DMS153 treated with DMSO at 0.1 percent for 48 hours (cell line): ENCODE measurements around the gene TMPRSS11F.
"Not testable (repeated sequence)": the region's sequence is repeated elsewhere in the genome, so short reads cannot be mapped to it uniquely, and the experiment has no call there.

Experiments used
- DNase-seq: peaks from one replicate; lab custom pipeline; 2025; ENCODE audit not compliant: unreplicated experiment; lab: John Stamatoyannopoulos, UW

TMPRSS11F gene

DNA sequence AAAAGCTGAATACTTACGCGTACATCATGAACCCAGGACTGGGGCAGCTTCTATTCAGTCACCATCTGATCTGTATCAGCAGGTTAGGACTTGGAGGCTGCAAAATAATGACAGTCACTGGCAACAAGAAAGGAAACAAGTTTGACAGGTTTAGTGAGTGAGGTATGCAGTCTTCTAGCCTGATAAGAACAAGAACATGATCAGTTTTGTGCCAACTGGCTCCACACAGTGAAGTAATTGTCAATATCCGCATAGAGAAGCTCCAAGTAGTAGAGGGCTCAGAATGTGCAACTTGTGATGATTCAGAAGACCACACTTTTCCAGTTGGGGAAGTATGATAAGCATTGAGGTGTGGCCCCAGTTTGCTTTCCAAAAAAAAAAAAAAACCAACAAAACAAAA, at the start of gene TMPRSS11F:
Gene TMPRSS11F, minus strand, starts transcription at position 77 of the 400 bp plus-strand sequence. Its CDS starts 49 bp downstream, at position 28.
- DNase-seq = no peak

DNA sequence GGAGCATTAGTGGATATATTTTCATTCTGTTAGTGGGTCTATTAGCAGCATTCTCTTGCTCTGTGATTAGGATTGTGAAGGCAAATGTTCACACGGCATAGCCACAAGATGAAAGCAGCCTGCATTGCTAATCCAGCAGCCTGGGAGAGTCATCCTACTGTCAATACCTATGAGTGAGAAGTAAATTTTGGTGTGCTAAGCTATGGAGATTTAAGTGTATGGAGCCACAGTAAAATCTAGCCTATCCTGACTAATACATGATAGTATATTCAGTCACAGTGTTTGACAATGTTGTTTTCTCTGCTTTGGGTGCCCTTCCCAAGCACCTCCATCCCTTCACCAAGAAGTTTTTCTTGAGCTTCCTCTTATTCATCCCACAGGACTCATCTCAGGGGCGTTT, 47.2 kb upstream of the TMPRSS11F start:
- DNase-seq = no peak

DNA sequence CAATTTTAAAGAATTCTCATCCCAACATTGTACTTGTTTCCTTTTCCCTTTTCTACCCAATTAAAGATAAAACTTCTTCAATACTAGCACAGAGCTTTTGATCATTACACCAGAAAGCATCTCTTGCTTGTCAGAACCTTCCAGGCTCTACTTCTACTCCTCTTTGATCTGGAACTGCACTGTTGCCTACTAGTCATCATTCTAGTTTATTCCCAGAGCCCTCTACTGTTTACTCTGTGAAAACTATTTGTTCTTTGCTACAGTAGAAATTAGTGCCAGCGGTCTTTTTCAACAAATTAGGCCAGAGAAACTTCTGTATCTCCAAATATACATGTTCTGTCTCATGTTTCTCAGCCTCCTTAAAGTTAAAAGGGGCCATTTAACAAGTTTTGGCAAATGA, 46.8 kb upstream of the TMPRSS11F start:
- no peak for DNase-seq

DNA sequence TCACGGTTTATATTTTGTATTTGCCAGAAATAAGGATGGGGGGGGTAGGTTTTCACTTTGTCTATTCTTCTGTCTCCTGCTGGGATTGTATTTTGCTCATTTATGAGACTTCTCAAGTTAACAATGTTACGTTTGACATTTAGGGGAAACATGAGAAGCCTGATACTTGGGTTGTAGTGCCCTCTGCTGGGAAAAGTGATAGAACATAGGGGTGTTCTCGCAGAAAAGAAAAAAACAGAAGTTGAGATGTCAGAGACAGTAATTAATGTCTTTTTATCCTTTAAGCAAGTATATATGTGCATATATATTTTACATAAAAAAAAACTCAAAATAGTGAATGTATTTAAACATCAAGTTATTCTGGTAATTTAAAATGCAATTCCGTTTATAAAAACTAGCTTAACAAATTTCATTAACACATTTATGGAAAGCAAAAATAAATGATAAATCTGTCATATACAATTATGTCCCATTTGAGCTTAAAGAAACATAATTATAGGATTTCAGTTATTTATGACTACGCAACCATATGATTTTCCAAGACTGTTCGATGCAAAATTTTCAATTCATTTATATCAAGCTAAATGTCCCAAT, 46.0 kb upstream of the TMPRSS11F start:
- DNase-seq = peak; percentile 54

DNA sequence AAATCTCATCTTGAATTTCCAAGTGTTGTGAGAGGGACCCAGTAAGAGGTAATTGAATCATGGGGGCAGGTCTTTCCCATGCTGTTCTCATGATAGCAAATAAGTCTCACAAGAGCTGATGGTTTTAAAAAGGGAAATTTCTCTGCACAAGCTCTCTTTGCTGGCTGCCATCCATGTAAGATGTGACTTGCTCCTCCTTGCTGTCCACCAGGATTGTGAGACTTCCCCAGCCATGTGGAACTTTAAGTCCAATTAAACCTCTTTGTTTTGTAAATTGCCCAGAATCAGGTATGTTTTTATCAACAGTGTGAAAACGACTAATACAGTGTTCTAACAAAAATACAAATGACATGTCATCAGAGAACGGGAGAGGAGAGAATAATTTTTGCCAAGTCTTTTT, 44.7 kb upstream of the TMPRSS11F start:
- DNase-seq = not testable (repeated sequence)

DNA sequence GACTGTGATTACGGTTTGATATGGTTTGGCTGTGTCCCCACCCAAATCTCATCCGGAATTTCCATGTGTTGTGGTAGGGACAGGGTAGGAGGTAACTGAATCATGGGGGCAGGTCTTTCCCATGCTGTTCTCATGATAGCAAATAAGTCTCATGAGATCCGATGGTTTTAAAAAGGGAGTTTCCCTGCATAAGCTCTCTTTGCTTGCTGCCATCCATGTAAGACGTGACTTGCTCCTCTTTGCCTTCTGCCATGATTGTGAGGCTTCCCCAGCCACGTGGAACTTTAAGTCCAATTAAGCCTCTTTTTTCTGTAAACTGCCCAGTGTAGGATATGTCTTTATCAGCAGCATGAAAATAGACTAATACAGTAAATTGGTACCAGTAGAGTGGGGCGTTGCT, 42.5 kb upstream of the TMPRSS11F start:
- DNase-seq = not testable (repeated sequence)

DNA sequence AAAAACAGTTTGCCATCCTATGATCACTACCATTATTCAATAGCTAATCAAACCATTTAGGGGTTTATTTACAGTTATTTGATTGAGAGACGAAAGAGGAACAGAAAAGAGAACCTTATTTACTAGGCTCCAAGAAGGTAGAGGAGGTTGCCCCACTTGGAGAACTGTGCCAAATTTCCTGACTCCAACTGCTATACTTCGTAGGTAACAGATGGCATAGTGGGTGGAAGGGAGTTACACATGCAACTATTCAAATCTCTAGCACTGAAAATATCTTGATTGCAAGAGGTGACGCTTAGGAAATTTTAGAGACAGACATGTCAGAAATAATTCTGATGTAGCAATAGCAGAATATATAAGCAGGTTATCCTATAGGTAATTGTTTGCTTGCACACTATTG, 38.0 kb upstream of the TMPRSS11F start:
- DNase-seq = no peak

DNA sequence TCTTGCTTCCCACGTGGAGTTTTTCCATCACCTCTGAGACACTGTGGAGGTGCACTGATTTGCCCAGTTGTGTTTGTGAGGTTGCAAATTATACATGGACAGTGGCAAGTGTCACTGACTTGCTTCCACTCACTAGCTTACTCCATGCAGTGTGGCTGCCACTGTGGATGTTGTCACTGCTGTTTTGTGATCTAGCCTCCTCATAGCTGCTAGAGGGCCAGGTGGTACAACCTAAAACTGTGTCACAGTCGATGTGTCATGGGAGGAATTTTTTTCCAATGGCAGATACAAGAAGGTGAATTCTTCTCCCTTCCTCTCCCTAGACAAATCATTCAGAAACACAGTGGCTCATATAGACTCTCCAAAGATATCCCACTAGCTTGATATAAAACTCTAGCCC, 37.5 kb upstream of the TMPRSS11F start:
- DNase-seq = no peak

DNA sequence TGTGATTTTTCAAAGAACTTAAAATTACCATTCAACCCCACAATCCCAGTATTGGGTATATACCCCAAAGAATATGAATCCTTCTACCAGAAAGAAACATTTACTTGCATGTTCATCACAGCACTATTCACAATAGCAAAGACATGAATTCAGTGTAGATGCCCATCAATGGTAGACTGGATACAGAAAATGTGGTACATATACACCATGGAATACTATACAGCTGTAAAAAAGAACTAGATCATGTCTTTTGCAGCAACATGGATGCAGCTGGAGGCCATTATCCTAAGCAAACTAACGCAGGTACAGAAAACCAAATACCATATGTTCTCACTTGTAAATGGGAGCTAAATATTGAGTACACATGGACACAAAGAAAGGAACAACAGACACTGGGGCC, 34.1 kb upstream of the TMPRSS11F start:
- DNase-seq = no peak

DNA sequence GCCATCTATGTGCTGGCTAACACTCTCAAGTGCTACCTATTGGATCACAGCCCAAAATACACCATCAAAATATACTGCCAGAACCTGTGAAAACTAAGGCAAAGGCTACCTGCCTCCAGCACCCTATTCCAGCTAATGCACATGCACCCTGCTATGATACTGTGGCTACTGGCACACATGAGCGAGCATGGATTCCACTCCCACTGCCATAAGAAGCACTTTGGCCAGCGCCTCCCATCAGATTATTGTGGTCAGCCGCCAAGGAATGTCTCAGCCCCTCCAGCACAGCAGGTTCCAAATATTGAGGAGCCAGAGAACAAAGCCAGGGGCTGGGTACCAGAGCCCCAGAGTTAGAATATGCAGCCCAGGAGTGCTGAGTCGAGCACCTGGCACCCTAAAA, 32.5 kb upstream of the TMPRSS11F start:
- no peak for DNase-seq

DNA sequence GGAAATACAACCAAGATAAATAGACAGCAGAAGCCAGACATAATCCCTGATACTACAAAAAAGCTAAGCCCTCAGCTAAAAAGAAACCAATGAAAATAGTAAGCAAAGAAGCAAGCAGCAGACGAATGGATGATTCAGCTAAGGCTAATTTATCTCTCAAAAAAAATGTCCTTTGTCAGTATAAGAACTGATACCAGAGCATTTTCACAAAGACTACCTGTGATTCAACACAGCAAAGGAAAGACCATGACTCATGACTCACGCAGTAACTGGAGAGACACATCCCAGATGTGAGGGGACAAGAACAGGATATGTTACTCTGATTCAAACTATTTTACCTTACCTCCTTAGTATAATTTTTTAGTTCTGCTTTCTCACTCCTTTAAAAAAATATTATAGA, 22.7 kb upstream of the TMPRSS11F start:
- DNase-seq = no peak

DNA sequence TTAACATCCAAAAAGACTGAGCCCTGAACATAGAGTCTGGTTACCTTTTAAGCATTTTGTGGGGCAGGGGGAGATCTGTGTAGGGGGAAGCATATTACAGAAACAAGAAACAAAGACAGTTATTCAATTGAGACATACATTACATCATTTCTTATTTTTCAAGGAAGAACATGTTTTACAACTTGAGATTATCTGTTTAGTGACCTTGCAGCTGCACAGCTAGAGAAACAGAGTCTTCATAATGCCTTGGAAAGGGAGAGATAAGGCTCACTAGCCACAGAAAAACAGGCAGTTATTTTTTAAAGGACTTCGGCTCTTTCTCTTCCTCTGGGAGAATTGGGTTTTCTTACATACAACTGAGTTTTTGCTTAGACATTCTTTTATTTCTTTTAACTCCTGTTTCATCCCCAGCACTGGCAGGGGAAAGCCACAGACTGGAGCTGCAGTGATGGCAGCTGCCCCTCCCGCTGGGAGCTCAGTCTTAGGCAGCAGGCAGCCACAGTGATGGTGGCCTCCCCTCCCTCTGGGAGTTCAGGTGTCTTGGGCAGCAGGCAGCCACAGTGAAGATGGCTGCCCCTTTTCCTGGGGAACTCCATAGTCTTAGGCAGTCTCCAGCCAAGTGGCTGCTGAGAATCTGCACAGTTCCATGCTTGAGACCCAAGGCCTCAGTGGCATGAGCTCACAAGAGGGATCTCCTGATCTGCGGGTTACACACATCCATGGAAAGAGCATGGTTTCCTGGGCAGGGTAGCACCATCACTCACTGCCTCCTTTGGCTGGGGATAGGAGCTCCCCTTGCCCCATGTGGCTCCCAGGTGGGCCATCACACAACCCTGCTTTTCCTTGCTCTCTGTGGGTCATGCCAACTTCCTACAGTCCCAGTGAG, 19.4 kb upstream of the TMPRSS11F start:
- no peak for DNase-seq

DNA sequence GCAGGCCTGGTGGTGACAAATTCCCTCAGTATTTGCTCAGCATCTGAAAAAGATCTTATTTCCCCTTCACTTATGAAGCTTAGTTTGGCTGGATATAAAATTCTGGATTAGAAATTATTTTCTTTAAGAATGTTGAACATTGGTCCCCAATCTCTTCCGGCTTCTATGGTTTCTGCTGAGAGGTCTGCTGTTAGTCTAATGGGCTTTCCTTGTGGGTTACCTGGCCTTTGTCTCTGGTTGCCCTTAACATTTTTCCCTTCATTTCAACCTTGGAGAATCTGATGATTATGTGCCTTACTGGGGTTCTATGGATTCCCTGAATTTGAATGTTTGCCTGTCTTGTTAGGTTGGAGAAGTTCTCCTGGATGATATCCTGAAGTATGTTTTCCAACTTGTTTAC, 17.4 kb upstream of the TMPRSS11F start:
- DNase-seq = no peak

DNA sequence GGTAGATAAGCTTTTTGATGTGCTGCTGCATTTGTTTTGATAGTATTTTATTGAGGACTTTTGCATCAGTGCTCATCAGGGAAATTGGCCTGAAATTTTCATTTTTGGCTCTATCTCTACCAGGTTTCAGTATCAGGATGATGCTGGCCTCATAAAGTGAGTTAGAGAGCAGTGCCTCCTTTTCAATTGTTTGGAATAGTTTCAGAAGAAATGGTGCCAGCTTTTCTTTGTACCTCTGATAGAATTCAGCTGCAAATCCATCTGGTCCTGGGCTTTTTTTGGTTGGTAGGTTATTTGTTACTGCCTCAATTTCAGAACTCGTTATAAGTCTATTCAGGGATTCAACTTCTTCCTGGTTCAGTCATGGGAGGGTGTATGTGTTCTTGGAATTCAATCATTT, 15.6 kb upstream of the TMPRSS11F start:
- no peak for DNase-seq

DNA sequence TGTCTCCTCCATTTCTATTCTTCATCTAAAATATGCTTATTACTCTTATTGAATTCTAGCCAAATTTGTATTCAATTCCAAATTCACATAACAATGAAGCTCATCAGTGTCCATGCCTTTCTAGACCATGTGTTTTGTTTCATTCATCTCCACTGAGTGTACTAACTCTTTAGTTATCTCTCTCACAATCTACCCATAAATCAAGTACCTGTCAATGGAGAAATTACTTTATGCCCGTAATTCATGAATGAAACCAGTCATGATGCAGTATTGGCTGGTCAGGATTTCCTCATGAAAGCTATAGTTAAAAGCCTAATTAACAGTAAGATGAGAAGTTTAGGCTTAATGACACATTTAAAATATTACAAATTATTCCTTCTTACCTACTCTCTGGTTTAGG, 12.2 kb upstream of the TMPRSS11F start:
- no peak for DNase-seq

DNA sequence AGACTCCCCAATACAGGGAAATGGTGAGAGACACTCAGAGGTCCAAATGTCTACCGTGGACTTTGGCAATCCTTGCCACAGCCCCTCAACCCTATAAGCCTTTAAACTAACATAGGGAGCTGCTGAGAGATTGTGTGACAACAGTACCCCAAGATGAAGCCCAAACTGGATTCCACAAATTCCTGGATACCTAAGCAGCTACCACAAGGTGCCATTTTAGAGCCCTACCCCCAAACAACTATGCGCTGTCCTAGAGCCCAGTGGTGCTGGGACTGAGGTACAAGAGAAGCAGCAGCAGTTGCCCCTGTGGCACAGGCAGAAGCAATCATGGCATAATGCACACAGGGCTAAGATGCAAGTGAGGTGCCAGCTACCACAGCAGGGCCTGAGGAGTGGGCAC, 2.7 kb upstream of the TMPRSS11F start:
- DNase-seq = no peak

DNA sequence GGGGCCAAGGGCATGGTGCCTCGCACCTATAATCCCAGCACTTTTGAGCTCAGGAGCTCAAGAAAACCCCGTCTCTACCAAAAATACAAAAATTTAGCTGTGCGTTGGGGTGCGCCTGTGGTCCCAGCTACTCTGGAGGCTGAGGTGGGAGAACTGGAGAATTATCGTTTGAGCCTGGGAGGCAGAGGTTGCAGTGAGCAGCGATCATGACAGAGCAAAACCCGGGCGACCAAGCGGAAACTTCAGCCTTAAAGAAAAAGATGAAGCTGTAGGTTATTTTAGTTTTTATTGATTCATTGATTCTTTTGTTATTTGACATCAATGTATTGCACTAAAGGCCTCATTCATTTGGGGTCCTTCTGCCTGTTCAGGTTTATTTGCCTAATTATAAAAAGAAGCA, 5.4 kb downstream of the TMPRSS11F start:
- no peak for DNase-seq

DNA sequence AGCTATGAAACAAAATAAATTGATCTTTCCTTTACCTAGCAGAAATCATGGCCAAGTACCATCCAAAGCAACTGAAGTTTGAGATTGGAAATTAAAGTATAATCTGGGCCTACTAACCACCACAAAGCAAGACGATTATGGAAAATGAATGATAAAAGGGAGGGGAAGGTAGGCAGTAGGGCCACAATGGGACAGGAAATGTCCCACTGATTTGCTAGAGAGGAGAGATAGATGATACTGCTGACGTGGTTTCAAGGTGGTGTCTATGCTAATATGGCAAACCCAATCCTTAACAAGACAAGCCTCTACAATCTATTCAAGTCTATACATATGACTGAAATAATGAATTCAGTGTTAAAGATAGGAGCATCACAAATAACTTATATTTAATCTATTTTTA, 6.1 kb downstream of the TMPRSS11F start:
- no peak for DNase-seq

DNA sequence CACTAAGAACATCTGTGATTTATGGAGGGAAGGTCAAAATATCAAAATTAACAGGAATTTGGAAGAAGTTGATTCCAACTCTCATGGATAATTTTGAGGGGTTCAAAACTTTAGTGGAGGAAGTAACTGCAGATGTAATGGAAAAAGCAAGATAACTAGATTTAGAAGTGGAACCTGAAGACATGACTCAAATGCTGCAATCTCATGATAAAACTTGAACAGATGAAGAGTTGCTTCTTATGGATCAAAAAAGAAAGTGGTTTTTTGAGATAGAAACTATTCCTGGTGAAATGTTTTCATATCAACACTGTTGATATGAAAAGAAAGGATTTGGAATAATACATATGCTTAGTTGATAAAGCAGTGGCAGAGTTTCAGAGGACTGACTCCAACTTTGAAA, 9.7 kb downstream of the TMPRSS11F start:
- DNase-seq = no peak

DNA sequence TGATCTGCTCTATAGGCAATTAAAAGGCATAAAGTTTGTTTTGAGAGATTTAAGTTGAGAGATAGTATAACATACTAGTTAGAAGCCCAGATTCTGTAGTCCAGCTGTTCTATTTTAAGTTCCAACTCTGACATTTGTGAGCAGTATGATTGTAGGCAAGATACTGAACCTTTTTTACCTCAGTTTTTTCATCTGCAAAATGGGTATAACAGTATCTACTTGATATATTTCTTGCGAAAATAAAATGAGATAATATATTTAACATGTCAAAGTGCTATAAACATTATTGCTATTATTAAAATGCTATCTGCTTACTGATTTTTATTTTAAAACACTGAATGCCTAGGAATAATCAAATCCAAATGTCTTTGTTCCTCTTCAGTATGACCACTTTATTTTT, 19.2 kb downstream of the TMPRSS11F start:
- no peak for DNase-seq

DNA sequence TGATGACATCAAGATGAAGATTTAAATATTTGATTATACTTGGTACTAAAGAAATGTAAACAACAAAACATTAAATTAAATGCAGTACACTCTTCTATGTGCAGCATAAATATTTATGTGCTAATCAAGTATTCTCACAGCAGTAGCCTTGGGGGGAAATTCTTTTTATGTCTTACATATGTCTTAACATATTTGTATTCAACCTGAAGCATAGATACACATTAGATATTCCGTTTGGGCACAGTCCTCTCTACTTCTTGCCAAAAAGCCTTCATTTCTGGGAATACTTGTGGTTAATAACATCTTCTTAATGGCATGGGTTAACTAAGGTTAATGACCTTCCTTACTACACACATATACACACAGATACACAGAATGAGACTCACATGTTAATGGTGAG, 19.8 kb downstream of the TMPRSS11F start:
- no peak for DNase-seq

DNA sequence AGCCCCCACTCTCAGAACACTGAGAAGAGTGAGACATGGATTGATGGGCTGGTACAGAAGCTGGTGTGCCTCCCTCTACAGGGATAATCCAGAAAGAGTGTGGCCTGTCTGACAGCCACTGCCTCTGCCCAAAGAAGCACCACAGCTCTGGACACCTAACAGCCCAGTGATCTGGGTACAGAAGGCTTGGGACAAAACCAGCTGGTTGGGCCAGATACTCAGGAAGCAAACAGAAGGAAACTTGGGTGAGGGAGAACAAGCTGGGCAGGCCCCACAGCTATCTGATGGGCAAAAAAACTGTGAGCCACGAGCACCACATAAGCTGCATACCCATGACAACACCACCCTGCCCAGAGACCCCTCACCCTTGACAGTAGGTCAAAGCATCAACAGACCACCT, 46.9 kb downstream of the TMPRSS11F start:
- no peak for DNase-seq

DNA sequence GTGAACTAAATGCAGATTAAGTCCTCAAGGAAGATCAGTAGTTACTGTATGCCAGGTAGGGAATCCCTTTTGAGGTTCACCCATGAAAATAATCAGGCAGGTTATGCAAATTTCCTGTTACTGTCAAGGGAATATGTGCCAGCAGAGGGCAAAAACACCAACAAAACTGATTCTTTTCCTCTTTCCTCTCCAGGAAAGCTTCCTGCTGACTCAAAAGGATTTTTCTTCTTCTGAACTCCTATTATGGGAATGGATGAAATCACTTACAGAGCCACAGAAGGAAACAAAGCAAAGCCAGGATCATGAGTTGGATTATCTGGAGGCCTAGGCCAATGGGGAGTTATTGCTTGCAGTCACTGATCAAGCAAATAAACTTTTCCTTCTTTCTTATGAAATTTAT, 49.7 kb downstream of the TMPRSS11F start:
- DNase-seq = no peak
